GM21737 (cell line): Measurements from ENCODE around the gene PLA2G2C.

Source experiments
- ATAC-seq: cut with Tn5 transposase; IDR thresholded peaks from one replicate; pipeline ENCODE4 v1.9.1; 2021; ENCODE audit warnings: mild to moderate bottlenecking, moderate library complexity; ENCODE audit not compliant: unreplicated experiment

Gene PLA2G2C

DNA sequence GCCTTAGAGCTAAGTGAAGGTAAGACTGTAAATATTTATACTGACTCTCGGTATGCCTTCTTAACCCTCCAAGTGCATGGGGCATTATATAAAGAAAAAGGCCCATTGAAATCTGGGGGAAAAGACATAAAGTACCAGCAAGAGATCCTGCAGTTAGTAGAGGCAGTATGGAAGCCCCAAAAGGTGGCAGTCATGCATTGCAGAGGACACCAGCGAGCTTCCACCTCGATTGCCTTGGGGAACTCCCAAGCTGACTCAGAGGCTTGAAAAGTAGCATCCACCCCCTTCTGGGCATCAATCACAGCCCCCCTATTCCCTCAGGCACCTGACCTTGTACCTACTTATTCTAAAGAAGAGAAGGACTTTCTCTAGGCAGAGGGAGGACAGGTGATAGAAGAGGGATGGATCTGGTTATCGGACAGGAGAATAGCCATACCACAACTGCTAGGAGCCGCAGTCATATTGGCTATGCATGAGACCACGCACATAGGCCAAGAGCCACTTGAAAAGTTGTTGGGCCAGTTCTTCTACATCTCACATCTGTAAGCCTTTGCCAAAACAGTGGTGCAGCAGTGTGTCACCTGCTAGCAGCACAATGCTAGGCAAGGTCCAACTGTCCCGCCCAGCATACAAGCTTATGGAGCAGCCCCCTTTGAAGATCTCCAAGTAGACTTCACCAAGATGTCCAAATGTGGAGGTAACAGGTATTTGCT is 27.8 kb downstream of the PLA2G2C start:
- ATAC-seq, result no peak

DNA sequence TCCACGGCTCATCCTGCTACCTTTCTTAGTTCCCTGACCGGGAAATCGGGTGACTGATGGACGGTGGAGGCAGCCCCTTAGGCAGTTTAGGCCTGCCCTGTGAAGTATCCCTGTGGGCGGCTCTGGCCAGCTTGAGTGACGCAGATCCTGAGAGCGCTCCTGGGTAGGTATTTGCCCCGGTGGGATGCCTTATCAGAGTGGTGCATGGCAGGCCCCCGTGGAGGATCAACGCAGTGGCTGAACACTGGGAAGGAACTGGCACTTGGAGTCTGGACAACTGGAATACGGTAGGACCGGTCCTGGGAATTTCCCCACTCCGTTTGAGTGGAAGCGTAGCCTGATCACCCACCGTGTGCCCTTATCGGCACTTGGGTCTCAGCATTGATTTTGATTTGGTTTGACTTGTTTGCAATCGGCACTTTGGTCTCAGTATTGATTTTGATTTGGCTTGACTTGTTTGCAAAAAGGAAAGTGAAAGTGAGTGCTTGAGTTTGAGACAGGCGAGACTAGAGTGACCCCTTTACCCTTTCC is 32.0 kb downstream of the PLA2G2C start:
- ATAC-seq, result no peak

DNA sequence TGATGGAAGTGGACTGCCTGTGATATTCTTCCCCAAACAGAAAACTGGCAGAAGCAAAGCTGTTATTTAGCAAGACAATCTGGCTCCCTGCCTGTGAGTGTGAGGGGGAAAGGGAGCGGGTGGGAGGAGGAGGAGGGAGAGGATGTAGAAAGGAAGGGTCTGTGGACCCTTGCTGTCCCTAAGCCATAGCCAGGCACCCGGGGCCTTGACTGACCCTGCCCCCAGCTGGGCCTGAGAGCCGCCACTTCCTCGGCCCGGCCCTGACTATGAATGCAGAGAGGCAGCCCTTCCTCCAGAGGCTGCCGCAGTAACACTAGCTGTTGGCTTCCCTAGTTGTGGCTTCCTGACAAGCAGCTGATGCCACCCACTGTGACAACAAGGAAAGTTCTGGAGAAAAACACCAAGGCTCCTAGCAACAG is 33.3 kb downstream of the PLA2G2C start:
- no peak for ATAC-seq

- no peak for ATAC-seq
Measured at GRCh38 chr1:20152599-20152930, 33.8 kb downstream of the PLA2G2C start.

- no peak for ATAC-seq
Measured at GRCh38 chr1:20151906-20152598, 34.3 kb downstream of the PLA2G2C start.

DNA sequence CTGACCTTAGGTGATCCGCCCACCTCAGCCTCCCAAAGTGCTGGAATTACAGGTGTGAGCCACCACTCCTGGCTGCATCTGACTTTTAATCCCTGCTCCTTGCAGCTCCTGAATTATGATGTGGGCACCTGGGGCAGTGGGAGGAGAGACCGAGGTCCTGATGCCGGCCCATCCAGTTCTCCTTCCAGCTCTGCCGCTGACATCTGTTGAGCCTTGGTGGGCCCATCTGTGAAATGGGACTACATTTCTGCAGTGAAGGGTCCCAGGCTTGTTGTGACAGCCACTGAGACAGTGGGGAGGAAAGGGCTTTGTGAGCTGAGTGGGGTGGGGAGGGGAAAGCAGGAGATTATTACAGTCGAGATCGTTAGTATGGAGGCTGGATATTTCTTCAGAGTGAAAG is 35.3 kb downstream of the PLA2G2C start:
- ATAC-seq, result no peak

GRCh38 chr1:20150326-20150705 is 36.0 kb downstream of the PLA2G2C start:
- no peak for ATAC-seq

DNA sequence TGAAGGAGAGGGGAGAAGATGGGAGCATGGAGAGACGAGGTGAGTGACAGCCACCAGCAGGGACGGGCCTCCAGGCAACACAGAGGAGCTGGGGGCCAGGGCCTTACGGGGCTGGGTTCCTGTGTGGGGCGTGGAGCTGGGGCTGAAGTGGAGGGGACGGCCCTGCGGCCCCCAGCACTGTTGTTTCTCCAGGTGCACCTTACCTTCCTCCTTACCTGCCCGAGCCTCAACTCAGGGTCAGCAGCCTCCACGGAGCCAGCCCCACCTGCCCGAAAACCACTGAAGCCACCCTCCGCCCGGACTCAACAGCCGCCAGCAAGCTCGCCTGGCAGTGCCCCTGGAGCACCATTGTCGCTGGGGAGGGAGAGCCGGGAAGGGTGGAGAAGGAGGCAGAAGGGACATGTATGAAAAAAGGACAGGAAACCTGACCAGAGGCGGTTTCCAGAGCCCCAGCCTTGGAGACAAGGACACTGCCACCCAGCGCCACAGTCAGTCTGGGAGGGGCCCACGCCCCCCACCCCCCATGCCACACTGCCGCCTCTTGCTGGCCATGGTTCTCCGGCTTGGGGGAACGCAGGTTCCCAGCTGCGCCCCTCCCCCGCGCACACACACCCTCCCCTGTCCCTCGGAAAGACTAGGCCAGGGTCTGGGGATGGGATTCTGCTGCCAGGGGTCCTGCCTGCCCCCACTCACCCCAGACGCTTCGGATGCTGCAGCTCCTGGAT is 36.6 kb downstream of the PLA2G2C start:
- ATAC-seq, result no peak

DNA sequence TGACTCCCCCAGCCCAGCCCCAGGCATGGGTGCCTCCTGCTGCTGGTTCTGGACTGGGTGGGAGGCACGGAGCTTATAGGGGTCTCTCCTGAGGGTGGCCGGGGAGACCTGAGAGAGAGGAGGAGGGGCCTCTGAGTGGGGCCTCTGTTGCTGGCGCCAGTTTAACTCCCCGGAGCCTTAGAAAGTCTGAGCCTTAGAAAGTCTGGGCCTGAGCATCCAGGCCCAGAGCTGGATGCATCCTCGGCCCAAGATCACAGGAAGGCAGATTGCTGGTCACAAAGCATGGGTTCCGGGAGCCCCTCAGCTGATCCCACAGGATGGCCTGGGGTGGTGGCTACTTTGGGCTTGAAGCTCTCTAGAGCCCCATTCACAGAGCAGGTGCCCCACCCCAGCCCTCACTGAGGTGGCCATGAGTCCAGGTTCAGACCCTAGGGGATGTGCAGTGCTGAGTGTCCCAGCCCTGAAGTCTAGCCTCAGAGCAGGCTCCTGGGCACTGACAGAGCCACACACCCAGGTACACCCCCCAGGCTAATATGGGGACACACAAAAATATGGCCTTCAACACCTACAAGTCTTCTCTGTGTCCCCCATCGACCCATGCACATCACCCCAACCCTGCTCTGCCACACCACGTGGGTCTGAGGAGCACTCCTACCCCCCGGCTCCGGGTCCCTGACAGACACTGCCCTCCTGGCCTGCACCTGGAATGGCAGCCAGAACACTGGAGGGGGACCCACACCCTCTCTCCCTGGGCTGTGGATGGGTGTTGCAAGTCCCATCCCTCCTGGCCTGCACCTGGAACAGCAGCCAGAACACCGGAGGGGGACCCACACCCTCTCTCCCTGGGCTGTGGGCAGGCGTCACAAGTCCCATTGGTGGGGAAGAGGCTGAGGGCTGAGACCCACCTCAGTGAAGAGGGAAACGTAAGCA is 37.5 kb downstream of the PLA2G2C start:
- ATAC-seq, result no peak

DNA sequence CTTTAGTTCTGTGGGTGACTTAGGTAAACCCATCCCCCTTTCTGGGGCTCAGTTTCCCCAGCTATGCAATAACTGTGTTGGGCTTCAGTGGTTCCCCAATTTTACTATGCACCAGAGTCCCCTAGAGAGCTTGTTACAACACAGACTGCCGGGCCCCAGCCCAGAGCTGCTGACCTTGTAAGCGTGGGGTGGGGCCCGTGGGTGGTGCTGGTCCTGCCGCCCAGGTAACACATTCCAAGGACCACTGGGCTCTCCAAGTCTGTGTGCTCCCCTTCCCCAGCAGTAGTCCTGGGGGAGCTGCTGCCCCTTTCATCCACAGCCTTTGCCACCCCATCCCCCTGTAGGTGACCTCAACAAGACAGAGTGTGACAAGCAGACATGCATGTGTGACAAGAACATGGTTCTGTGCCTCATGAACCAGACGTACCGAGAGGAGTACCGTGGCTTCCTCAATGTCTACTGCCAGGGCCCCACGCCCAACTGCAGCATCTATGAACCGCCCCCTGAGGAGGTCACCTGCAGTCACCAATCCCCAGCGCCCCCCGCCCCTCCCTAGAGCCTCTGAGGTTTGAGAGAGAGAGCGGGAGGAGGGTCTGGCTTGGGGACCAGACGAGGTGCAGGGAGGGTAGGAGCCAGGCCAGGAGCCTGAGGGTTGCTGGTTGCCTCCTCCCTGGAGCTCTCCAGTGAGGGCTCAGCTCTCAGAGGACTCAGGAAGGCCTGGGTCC is 38.3 kb downstream of the PLA2G2C start:
- no peak for ATAC-seq

- no peak for ATAC-seq
Measured at GRCh38 chr1:20143734-20144565, 42.4 kb downstream of the PLA2G2C start.

DNA sequence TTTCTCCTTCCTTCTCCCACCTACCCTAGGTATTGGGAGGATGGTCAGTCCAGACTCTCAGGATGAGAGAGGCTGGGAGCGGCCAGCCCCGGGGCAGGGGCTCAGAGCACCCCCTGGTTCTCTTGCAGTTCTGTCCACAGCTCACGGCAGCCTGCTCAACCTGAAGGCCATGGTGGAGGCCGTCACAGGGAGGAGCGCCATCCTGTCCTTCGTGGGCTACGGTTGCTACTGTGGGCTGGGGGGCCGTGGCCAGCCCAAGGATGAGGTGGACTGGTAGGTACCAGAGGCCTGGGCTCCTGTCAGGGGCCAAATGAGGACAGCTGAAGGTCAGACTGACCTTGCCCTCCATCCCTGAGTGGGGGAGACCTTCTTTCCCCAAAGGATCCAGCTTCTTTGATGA is 43.0 kb downstream of the PLA2G2C start:
- ATAC-seq, result no peak

- no peak for ATAC-seq
Measured at GRCh38 chr1:20142001-20142710, 44.2 kb downstream of the PLA2G2C start.

DNA sequence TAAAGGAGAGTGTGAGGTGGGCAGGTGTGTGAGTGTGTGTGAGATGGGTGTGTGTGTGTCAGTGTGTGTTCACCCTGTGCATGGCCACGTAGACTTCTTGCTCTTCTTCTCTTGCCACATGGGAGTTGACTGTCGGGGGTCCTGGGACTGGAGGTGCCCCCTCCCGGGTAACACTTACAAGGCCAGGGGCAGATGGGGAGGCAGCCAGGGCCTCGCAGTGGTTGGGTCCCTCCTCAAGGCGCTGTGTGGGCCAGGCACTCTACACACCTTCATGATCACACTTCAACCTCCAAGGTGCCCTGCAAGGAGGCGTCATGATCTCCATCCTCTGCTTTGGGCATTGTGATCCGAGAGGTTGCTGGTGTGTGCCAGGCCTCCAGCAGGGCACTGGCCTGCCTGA is 44.9 kb downstream of the PLA2G2C start:
- no peak for ATAC-seq

DNA sequence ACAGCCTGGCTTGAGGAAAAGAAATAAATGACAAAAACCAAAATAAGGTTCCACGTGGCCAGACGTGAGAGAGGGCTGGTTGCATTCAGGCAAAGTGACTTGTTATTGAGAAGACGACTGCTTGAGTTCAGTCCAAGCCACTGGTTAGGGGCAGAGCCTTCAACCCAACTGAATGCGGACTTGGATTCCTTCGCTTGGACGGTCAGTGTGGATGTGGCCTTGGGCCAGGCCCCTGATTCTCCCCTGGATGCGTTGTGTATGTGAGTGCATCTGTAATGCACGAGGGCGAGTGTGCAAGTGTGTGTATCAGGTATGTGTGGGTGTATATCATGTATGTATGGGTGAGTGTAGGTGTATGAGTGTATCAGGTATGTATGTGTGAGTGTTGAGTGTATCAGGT is 45.3 kb downstream of the PLA2G2C start:
- ATAC-seq, result no peak

GRCh38 chr1:20139776-20140612 is 46.3 kb downstream of the PLA2G2C start:
- no peak for ATAC-seq

DNA sequence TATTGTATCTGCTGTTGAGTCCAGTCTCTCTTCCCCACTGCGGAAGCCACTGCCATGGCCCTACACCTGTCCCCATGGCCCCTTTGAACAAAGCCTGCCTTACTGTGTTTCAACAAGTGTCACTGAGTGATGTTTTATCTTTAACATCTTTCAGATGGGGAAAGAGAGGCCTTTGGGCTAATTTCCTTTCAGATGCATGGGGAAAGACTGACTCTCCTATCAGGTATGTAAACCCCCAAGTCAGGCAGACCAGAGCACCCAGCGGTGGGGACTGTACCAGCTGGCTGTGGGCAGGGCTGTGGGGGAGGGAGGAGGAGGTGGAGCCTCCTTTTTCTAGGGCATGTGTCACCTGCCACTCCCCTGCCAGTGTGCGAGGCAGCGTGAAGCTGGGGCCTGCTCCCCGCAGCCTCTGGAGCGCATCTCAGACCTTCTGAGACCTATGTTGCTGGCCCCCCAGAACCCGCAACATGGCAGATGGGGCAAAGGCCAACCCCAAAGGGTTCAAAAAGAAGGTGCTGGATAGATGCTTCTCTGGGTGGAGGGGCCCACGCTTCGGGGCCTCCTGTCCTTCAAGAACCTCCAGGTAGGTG is 47.3 kb downstream of the PLA2G2C start, which contains the start of gene PLA2G2F:
TSS of gene PLA2G2F (plus strand) at position 363 of the 590 bp plus-strand sequence. CDS start at position 468, 105 bp downstream.
- ATAC-seq, result no peak
